T-cell (primary cell): ENCODE measurements around the gene HDAC11. TPM values are rescaled to one million over a fixed set of nuclear protein-coding genes. Genes with fewer than 3 reads are reported as not detected.

ENCODE experiments used
- ATAC-seq, 4 experiments: fragments of 200-7000 bp in 3 of 4; fragments of 150-1000 bp in 1 of 4; cut with Tn5 transposase; replicated peaks in 1 of 4; 1 replicate in 3 of 4; 2 replicates in 1 of 4; pipeline ENCODE4 v1.10.0; 2021; ENCODE audit warnings: moderate library complexity in 3 of 4, mild to moderate bottlenecking in 2 of 4, moderate number of reproducible peaks in 1 of 4
- CTCF ChIA-PET, 2 donors: fragments of 300-600 bp; sonication (Branson Sonifier 250); formaldehyde crosslinking; loops; one replicate each; lab custom pipeline; 2022; ENCODE audit warnings: antibody characterized with exemption in 2 of 2; lab: Charles Lee
- POLR2A ChIA-PET, 2 donors: fragments of 300-600 bp; sonication (Branson Sonifier 250); formaldehyde crosslinking; loops; one replicate each; lab custom pipeline; 2022; ENCODE audit warnings: antibody characterized with exemption in 2 of 2; lab: Charles Lee
- DNase-seq, 35 experiments: peaks; one replicate each; pipeline versions ENCODE4 v3.0.0 to v3.0.0-alpha.2; 2013 to 2023
- H3K27ac ChIP-seq: one replicate; pipeline ENCODE4 v1.5.1; 2013; ENCODE audit warnings: low read length
- H3K27me3 ChIP-seq, 2 experiments: replicated peaks in 1 of 2; 1 replicate in 1 of 2; 2 replicates in 1 of 2; pipeline versions ENCODE4 v1.6.1 to v1.7.0; 2013; ENCODE audit warnings: low read length in 1 of 2, mixed read lengths in 1 of 2; ENCODE audit not compliant: control insufficient read depth in 2 of 2, insufficient read depth in 2 of 2; ENCODE audit errors: extremely low read depth in 1 of 2
- H3K36me3 ChIP-seq, 2 donors: 1 replicate in 1 of 2; 2 replicates in 1 of 2; pipeline versions ENCODE4 v1.6.1 to v1.7.0; 2013; ENCODE audit warnings: low read length in 1 of 2; ENCODE audit not compliant: control insufficient read depth in 2 of 2, insufficient read depth in 1 of 2; ENCODE audit errors: extremely low read depth in 1 of 2
- H3K4me1 ChIP-seq, 2 experiments: 1 replicate in 1 of 2; 2 replicates in 1 of 2; pipeline versions ENCODE4 v1.6.1 to v1.7.0; 2013; ENCODE audit warnings: low read length in 2 of 2, mixed read lengths in 1 of 2; ENCODE audit not compliant: insufficient read depth in 2 of 2, control insufficient read depth in 1 of 2; ENCODE audit errors: extremely low read depth in 1 of 2
- H3K4me3 ChIP-seq, 2 donors: 1 replicate in 1 of 2; 2 replicates in 1 of 2; pipeline versions ENCODE4 v1.5.1 to v1.7.0; 2013; ENCODE audit warnings: mild to moderate bottlenecking in 2 of 2, low read length in 1 of 2, moderate library complexity in 1 of 2; ENCODE audit not compliant: control insufficient read depth in 1 of 2; ENCODE audit errors: extremely low read depth in 1 of 2
- H3K9me3 ChIP-seq: 2 replicates; pipeline ENCODE4 v1.7.0; 2013
- H3K27ac Mint-ChIP-seq, 2 donors: one replicate each; pipeline ENCODE4 v1.8.0; 2020 to 2021; ENCODE audit warnings: mild to moderate bottlenecking in 2 of 2, mixed read lengths in 2 of 2
- H3K27me3 Mint-ChIP-seq, 2 donors: one replicate each; pipeline ENCODE4 v1.8.0; 2021 to 2022; ENCODE audit warnings: mixed read lengths in 2 of 2
- H3K36me3 Mint-ChIP-seq: one replicate; pipeline ENCODE4 v1.8.0; 2021; ENCODE audit warnings: mixed read lengths
- H3K4me1 Mint-ChIP-seq, 3 donors: one replicate each; pipeline ENCODE4 v1.8.0; 2020 to 2022; ENCODE audit warnings: mixed read lengths in 3 of 3, mild to moderate bottlenecking in 1 of 3
- H3K4me3 Mint-ChIP-seq, 3 donors: one replicate each; pipeline ENCODE4 v1.8.0; 2020 to 2022; ENCODE audit warnings: mild to moderate bottlenecking in 3 of 3, mixed read lengths in 3 of 3, moderate library complexity in 3 of 3
- H3K9me3 Mint-ChIP-seq, 3 donors: one replicate each; pipeline ENCODE4 v1.8.0; 2020 to 2022; ENCODE audit warnings: mixed read lengths in 3 of 3
- WGBS: methylation state at CpG from one replicate; pipeline ENCODE4 v1.1.5; 2013; ENCODE audit warnings: missing lambda C conversion rate; ENCODE audit not compliant: insufficient coverage; 5-methylcytosine and 5-hydroxymethylcytosine counted together
- total RNA-seq, 35 experiments: library from RNA in 6 of 35; stranded (reverse) in 6 of 35; fragments of 120-200 nt in 1 of 35; gene quantifications; one replicate each; pipeline versions ENCODE4 v1.2.1 to v1.2.4 and lab custom pipeline; 2013 to 2026

Gene HDAC11
- total RNA-seq, 5 donors from 2014 or later (not counting 1 experiment from before 2014, with no cell fraction given) = 5.9 to 10.4 (median 7.9) TPM

- CTCF ChIA-PET = no interaction called here
- Histone ChIP-seq H3K27me3 (peaks cover 0 to 11% of the 10 kb centered on the region in 2 experiments), H3K4me1 (no peaks in the 10 kb centered on the region), H3K9me3 (no peaks in the 10 kb centered on the region), H3K27ac (no peak overlapping the region), H3K4me3 (no peak overlapping the region), H3K36me3 (no peaks in the 10 kb centered on the region)
- ATAC-seq (no peak), DNase-seq (no peak)
- H3K4me3 Mint-ChIP-seq = no peak overlapping the region
- H3K36me3 Mint-ChIP-seq = no peaks in the 10 kb centered on the region
- H3K9me3 Mint-ChIP-seq = no peaks in the 10 kb centered on the region
- WGBS = 96% methylated on average over 5 of the region's 20 CpGs
- H3K4me1 Mint-ChIP-seq = no peaks in the 10 kb centered on the region
- H3K27me3 Mint-ChIP-seq = peaks cover 0 to 4% of the 10 kb centered on the region in 2 donors
- no peak overlapping the region for H3K27ac Mint-ChIP-seq
- POLR2A ChIA-PET = no interaction called here
Measured at GRCh38 chr3:13513051-13513912, 33.2 kb downstream of the HDAC11 start.

- Mint-ChIP-seq H3K9me3 (no peaks in the 10 kb centered on the region), H3K27ac (no peak overlapping the region), H3K27me3 (peaks cover 0 to 6% of the 10 kb centered on the region in 2 donors), H3K4me1 (no peaks in the 10 kb centered on the region), H3K36me3 (no peaks in the 10 kb centered on the region), H3K4me3 (no peak overlapping the region)
- POLR2A ChIA-PET = no interaction called here
- Histone ChIP-seq H3K36me3 (no peaks in the 10 kb centered on the region), H3K9me3 (no peaks in the 10 kb centered on the region), H3K27ac (no peak overlapping the region), H3K4me1 (no peaks in the 10 kb centered on the region), H3K4me3 (no peak overlapping the region), H3K27me3 (peaks cover 0 to 16% of the 10 kb centered on the region in 2 experiments)
- no peak for ATAC-seq
- WGBS = 69% methylated on average over 10 of the region's 10 CpGs
- CTCF ChIA-PET = interaction anchor here in 1 of 2 donors (0.6 kb wide), 1 partner anchor 18 kb away, joined by 5 read pairs; no protein-coding TSS in a partner anchor
- DNase-seq = no peak
Measured at GRCh38 chr3:13513913-13514517, 33.9 kb downstream of the HDAC11 start.

GRCh38 chr3:13514639-13515435, 34.7 kb downstream of the HDAC11 start:
- WGBS = 64% methylated on average over 2 of the region's 6 CpGs
- ATAC-seq (no peak), DNase-seq (no peak)
- Mint-ChIP-seq H3K4me1 (no peaks in the 10 kb centered on the region), H3K36me3 (no peaks in the 10 kb centered on the region), H3K9me3 (no peaks in the 10 kb centered on the region), H3K27me3 (peaks cover 0 to 6% of the 10 kb centered on the region in 2 donors), H3K27ac (no peak overlapping the region), H3K4me3 (no peak overlapping the region)
- Histone ChIP-seq H3K4me3 (no peak overlapping the region), H3K4me1 (no peaks in the 10 kb centered on the region), H3K36me3 (no peaks in the 10 kb centered on the region), H3K27ac (no peak overlapping the region), H3K27me3 (peaks cover 0 to 17% of the 10 kb centered on the region in 2 experiments), H3K9me3 (no peaks in the 10 kb centered on the region)
- POLR2A ChIA-PET = no interaction called here
- CTCF ChIA-PET = interaction anchor here in 1 of 2 donors (0.6 kb wide), 1 partner anchor 137 kb away, joined by 3 read pairs; no protein-coding TSS in a partner anchor

GRCh38 chr3:13515786-13516759, 36.0 kb downstream of the HDAC11 start:
- CTCF ChIA-PET = no interaction called here
- Histone ChIP-seq H3K4me1 (no peaks in the 10 kb centered on the region), H3K27ac (no peak overlapping the region), H3K36me3 (no peaks in the 10 kb centered on the region), H3K27me3 (peaks cover 0 to 22% of the 10 kb centered on the region in 2 experiments), H3K9me3 (no peaks in the 10 kb centered on the region), H3K4me3 (no peak overlapping the region)
- DNase-seq (no peak), ATAC-seq (no peak)
- Mint-ChIP-seq H3K36me3 (no peaks in the 10 kb centered on the region), H3K27me3 (peaks cover 0 to 6% of the 10 kb centered on the region in 2 donors), H3K4me3 (no peak overlapping the region), H3K27ac (no peak overlapping the region), H3K4me1 (no peaks in the 10 kb centered on the region), H3K9me3 (no peaks in the 10 kb centered on the region)
- WGBS = 82% methylated on average over 22 of the region's 26 CpGs
- POLR2A ChIA-PET = interaction anchor here in 1 of 2 donors (0.5 kb wide), 1 partner anchor 15 kb away, joined by 3 read pairs; no protein-coding TSS in a partner anchor

- Histone ChIP-seq H3K4me1 (no peaks in the 10 kb centered on the region), H3K27ac (no peak overlapping the region), H3K4me3 (no peak overlapping the region), H3K27me3 (peaks cover 0 to 22% of the 10 kb centered on the region in 2 experiments), H3K36me3 (no peaks in the 10 kb centered on the region), H3K9me3 (no peaks in the 10 kb centered on the region)
- peaks cover 1 to 6% (median 5%) of the 10 kb centered on the region in 3 donors for H3K9me3 Mint-ChIP-seq
- ChIA-PET CTCF (no interaction called here), POLR2A (no interaction called here)
- H3K36me3 Mint-ChIP-seq = no peaks in the 10 kb centered on the region
- peaks cover 0 to 6% of the 10 kb centered on the region in 2 donors for H3K27me3 Mint-ChIP-seq
- DNase-seq (no peak), ATAC-seq (no peak)
- H3K4me3 Mint-ChIP-seq = no peak overlapping the region
- WGBS = 94% methylated on average over 2 of the region's 9 CpGs
- no peaks in the 10 kb centered on the region for H3K4me1 Mint-ChIP-seq
- no peak overlapping the region for H3K27ac Mint-ChIP-seq
Measured at GRCh38 chr3:13516760-13517135, 36.6 kb downstream of the HDAC11 start.
